Measurements from ENCODE around the gene ARL6IP4.
"Not testable (repeated sequence)": the region's sequence is repeated elsewhere in the genome, so short reads cannot be mapped to it uniquely, and the experiment has no call there.

The ARL6IP4 gene

DNA sequence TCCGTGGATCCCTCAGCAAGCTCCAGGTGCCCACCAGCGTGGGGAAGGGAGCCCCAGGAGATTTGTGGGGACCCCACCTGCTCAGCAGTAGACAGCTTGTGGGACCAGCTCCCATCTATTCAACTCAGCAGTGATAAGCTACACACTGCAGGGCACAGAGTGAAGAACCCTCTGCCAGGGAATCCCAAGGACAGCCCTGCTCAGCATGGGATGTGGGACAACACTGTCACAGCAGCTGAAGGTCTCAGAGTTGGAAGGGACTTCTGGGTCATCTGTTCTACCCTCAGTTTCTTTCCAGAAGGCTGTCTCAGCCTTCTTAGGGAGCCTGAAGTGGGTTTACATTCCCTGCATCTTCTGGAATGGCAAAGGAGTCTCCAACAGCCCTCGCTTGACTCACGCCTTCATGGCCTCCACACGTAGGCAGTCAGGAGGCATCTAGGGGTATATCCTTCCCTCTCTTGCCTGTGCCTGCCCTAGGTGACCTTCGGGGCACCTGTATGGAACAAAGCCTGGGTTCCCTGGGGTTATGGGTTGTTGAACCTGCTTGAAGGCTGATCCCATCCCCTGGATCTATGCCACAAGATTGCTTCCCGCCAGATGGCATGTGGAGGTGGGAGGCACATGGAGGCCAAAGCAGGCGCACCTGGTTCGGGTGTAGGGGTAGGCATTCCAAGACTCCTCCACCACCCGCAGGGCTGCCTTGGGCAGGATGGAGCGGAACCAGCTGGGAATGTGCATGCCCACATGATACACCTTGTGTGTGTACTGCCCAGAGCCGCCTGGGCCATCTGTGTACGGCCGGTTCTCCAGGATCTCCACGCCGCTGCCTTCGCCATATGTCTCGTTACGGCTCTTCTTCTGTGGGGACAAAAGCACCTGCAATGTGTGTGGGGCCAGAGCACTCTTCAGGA is 33.0 kb downstream of the ARL6IP4 start:
- no peak for DNase-seq

DNA sequence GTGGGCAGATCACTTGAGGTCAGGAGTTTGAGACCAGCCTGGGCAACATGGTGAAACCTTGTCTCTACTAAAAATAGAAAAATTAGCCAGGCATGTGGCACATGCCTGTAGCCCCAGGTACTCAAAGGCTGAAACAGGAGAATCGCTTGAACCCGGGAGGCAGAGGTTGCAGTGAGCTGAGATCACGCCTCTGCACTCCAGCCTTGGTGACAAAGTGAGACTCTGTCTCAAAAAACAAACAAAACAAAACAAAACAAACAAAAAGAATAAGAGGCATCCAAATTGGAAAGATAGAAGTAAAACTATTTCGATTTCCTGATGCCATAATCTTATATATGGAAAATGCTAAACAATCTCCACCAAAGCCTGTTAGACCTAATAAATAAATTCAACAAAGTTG is 34.0 kb downstream of the ARL6IP4 start:
- DNase-seq = not testable (repeated sequence)

DNA sequence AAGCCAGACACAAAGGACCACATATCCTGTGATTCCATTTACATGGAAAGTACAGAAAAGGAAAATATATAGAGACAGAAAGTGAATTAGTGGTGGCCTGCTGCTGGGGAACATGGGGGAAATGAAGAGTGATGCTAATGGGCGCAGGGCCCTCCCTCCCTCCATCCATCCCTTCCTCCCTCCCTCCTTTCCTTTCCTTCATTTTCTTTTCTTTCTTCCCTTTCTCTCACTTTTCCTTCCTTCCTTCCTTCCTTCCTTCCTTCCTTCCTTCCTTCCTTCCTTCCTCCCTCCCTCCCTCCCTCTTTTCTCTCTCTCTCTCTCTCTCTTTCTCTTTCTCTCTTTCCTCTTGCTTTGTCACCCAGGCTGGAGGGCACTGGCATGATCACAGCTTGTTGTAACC is 37.3 kb downstream of the ARL6IP4 start:
- no peak for DNase-seq

DNA sequence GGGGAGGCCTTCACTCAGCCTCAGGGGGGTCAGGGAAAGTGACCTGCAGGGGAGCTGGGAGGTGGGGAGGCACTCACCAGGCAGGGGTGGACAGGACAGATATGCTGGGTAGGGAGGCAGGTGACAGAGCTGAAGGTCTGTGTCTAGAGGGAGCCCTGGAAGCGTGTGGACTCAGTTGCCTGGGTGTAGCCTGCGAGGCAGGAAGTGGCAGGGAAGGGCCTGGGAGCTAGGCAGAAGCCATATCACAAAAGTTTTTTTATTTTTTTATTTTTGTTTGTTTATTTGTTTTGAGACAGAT is 39.3 kb downstream of the ARL6IP4 start:
- DNase-seq = no peak

DNA sequence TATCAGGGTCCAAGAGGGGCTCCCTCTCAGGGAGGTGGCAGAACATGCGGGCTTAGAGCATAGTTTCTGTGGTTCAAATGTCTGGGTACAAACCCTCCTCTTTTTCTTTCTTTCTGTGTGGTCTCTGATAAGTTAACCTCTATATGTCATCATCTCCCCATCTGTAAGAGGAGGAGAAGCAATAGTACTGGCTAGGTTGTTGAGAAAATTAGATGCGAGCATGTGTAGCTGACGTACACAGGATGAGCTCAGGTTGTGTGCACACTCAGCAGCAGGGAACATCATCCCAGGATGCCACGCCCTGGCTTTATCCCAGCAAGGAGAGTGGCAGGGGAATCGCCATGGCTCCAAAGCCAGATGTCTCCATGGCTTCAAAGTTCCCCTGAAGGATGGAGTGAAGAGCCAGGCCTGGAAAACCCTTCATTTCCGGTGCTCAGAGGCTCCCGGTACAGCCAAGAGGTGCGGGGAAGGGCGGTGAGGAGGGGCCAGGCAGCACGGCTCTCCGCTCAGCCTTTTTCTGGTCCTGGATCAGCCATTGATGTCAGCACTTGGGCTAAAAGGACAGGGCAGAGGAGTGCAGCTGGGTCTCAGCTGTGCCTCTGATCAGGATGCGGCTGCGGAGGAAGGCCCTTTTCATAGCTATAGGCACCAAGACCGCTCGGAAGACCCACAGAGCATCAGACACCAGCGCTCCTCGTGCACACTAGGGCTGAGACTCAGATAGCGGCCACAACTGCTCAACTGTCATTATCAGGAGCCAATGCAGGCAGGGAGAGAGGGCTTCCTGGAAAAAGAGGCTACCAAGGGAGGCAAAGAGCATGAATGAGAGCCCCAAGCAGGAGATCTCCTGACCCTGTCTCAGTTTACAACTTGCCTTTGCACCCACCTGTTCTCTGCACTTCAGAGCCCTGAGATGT is 41.5 kb downstream of the ARL6IP4 start:
- no peak for DNase-seq

DNA sequence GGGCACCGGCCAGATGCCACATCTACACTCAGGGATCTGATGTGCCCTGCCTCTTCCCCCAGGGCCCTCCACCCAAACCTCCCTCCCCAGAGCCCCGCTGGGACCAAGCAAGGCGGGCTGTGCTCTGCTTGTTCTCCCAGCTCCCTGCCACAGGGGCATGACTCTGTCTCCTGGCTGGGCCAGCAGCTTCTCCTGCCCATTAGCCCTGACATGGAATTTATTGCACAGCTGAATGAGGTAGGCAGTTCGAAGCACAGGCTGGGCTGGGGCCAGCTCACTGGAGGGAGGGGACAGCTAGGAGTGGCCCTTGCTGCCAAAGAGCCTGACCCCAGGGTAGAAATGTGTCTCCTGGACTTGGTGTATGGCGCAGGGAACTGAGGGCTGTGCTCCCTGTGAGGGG is 42.4 kb downstream of the ARL6IP4 start:
- DNase-seq = no peak

DNA sequence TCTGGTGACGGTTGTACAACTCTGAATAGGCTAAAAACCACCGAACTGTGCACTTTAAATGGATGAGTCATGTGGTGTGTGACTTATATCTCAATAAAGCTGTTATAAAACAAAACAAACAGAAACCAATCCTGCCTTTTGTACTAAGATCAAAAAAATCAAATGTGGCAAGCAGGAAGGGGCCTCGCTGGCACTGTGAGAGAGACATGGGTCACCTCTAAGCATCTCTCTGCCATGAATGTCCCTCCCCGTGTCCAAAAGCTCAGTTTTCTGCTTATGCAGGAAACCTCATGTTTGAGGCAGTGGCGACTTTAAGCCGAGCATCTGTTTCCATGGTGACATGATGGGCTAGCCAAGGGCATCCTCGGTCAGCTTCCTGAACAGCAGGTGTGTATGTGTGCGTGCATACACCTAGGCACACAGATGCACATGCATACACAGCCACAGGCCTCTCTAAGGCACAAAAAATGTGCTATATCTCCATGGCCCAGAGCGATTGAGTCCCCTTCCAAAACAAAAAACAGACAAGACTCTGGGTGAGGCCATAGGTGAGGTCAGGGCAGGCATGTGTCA is 44.4 kb downstream of the ARL6IP4 start:
- no peak for DNase-seq

DNA sequence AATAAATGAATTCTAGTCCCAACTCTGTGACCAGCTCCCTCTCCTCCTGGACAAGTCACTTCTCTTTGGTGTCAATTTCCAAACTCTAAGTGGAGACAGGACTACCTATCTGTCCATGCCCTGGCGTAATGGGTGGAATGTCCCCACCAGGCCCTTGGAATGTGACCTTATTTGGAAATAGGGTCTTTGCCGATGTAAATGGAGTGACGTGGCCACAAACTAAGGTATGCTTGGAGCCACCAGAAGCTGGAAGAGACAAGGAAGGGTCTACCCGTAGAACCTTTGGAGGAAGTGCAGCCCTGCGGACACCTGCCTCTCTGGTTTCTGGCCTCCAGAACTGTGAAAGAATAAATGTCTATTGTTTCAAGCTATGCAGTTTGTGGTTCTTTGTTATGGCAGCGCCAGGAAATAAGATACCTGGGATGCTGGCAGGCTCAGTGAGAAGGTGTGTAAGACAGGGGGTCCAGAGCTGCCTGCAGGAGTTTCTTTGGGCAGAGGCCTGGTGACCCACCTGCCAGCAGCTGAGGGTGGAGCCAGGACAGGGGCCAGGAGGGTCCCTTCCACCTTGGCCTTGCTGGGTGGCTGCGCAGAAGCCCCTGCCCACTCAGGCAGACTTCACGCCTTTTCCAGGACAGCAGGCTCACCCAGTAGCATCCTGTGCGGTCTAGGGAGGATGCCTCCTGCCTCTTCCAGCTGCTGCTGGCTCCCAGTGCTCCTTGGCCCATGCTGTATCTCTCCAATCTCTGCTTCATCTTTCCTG is 45.8 kb downstream of the ARL6IP4 start:
- DNase-seq = no peak

DNA sequence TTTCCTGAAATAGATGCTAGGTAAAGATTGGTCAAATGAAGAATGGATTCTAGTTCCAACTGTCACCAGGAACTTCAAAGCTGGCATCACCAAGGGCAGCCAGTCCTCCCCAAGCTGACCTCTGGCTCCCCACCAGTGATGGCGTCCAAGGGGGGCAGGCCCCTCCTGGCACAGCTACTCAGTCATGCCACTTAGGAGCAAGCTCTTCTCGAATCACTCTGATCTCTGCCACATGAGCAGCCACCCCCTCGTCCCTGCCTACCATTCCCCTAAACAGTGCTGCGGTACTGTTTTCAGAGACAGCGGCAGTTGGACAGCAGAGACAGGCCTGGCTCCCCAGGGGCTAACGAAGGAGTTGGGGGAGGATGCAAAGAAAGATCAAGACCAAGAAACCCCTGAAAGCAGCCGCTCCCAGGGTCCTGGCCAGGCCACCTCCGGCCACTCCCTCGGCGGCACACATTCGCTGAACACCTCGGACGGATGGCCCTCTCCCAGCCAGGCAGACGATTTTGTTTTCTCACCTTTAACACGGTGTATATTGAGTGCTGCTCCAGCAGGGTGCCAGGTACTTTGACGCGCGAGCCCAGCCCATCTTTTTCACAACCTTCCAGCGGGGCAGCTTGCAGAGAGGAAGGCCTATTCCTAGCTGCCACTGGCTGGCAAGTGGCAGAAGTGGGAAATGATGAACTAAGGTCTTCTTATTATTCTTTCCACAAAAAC is 47.4 kb downstream of the ARL6IP4 start:
- no peak for DNase-seq

DNA sequence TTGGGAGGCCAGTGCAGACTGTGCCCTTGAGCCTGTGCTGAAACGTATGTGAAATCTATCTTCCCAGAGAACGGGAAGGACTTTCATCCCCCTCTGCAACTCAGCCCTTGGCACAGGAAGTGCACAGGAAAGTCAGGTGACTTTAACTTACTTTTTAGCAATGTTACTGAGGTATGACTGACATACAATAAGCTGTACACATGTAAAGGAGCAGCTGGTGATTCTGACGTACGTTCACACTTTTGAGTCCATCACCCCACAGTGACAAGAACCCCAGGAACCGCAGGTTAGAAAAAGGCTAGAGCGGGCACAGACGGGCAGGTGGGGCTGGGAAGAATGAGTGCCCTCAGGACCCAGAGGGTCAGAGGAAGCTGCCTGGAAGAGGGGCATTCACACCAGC is 48.0 kb downstream of the ARL6IP4 start:
- DNase-seq = no peak

DNA sequence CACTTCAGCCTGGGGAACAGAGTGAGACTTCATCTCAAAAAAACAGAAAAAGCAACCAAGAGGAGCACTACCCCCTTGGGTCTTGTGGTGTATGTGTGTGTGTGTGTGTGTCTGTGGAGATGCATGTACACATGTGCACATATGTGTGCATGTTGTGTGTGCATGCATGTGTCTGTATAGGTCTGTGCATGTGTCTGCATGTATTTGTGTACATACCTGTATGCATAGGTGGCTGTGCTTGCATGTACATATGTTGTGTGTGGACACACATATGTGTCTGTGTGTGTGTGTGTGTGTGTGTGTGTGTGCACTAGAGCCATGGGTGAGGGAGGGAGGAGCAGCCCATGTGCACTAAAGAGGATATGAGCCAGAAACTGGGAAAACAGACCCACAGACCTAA is 49.1 kb downstream of the ARL6IP4 start:
- no peak for DNase-seq

DNA sequence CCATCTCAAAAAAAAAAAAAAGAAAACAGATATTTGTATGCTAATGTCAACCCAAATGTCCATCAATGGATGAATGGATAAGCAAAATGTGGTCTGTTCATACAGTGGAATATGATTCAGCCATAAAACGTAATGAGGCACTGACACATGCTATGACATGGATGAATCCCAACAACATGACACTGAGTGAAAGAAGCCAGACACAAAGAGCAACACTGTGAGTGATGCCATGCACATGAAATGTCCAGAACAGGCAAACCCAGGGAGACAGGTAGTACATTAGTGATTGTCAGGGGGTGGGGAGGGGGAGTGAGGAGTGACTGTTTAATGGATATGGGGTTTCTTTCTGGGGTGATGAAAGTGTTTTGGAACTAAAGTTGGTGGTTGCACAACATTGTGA is 50.2 kb downstream of the ARL6IP4 start:
- no peak for DNase-seq

DNA sequence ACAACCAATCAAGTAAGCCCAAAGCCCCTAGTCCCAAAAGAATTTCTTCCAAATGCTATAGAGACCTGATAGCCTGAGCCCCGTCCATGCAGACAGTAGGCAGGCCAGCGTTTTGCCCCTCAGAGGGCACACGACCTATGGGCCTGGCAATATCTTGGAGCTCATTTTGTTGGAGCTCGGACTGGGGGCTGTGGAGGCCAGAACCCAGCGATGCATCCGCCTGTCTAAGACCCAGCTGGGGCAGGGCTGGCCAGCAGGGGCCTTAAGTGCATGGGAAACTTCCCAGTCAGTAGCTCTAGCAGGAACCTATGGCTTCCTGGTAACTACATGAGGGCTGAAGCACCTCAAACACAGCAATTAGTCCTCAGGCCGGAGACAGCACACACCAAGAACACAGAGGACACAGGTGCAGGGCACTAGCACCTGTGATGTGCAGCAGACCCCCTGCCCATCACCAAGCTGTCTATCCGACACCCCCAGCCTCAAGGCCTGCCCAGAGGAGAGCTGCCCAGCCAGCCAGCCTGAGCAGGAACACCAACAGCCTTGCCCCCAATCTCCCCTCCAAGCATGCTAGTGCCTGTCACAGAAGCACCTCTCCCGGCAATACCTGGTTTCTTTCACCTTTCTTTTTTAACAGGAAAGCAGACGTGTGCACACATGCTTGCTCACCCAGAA is 50.8 kb downstream of the ARL6IP4 start:
- no peak for DNase-seq
